Skeletal muscle satellite cell (primary cell): Measurements from ENCODE around the gene NPY2R.

ENCODE experiments used
- H3K27me3 ChIP-seq: 2 replicates; pipeline ENCODE4 v1.7.0; 2013; ENCODE audit warnings: low read length; ENCODE audit not compliant: control insufficient read depth, insufficient read depth
- H3K36me3 ChIP-seq: 2 replicates; pipeline ENCODE4 v1.7.0; 2013; ENCODE audit warnings: mild to moderate bottlenecking, control low read depth, low read length; ENCODE audit not compliant: insufficient read depth
- H3K4me1 ChIP-seq: 2 replicates; pipeline ENCODE4 v1.7.0; 2013; ENCODE audit warnings: low read length; ENCODE audit not compliant: control insufficient read depth, insufficient read depth
- H3K4me2 ChIP-seq: 2 replicates; pipeline ENCODE4 v1.7.0; 2013; ENCODE audit warnings: mild to moderate bottlenecking, low read length
- H3K4me3 ChIP-seq: 2 replicates; pipeline ENCODE4 v1.7.0; 2013; ENCODE audit warnings: low read length
- H3K9ac ChIP-seq: 2 replicates; pipeline ENCODE4 v1.7.0; 2013; ENCODE audit warnings: mild to moderate bottlenecking, low read depth, low read length, moderate library complexity
- H3K9me3 ChIP-seq: replicated peaks from 2 replicates; pipeline ENCODE4 v1.7.0; 2013; ENCODE audit warnings: mild to moderate bottlenecking, control low read depth, low read length

Gene NPY2R

DNA sequence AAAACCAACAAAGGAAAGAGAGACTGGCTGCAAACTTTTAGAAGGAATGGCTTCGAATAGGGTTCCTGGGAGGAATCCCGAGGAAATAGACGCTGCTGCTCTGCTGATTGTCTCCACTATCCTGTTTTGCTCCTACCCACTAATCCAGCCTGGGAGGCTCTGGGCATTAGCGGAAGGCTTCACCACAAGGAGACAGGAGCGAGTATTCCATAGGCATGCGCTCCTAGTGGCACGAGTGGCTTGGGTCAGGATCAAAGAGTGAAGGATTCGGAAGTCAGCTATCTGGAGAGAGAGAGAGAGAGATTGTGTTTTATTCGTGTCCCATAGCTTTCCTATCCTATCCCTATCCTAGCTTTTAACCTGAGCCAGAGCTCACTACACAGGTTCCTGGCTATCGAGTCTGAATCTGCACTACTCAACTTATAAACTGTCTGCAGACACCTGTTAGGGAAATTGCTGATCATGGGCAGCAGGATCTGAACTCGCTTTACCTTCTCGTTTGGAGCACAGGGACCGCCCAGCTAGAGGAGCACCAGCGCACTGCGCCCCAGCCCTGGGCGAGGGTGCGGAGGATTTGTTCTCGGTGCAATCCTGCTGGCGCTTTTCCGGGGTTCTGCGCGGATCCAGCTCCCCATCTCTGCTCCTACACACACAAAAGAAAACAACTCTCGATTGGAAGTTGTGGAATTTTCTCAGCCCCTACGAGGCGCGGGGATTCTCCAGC lies 740 bp upstream of the NPY2R start:
- H3K4me3 ChIP-seq = peak overlapping the region; percentile 47
- H3K4me1 ChIP-seq = peaks cover 10% of the 10 kb centered on the region
- no peaks in the 10 kb centered on the region for H3K9me3 ChIP-seq
- no peaks in the 10 kb centered on the region for H3K36me3 ChIP-seq
- peak overlapping the region; percentile 72 for H3K4me2 ChIP-seq
- no peak overlapping the region for H3K9ac ChIP-seq
- peaks cover 56% of the 10 kb centered on the region for H3K27me3 ChIP-seq

DNA sequence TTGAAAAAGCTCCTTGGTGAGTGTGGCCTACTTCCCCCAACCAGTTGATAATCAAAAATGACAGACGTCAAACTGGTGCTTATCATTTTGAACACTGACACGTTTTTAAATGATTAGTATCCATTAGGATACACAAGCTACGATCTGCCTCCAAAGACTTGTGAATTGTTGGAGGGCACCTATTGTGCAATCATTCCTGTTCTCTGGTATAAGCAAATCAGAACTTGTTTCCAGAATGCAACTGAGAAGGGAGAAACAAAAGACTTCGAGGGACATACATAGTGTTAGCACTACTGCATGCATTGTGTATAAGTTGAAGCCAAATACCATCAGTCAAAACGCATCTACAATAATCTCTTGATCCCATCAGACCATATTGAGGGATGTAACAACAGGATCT lies 11.6 kb downstream of the NPY2R start:
- Histone ChIP-seq H3K4me2 (no peak overlapping the region), H3K9me3 (no peaks in the 10 kb centered on the region), H3K4me3 (no peak overlapping the region), H3K27me3 (no peaks in the 10 kb centered on the region), H3K4me1 (no peaks in the 10 kb centered on the region), H3K36me3 (no peaks in the 10 kb centered on the region), H3K9ac (no peak overlapping the region)

DNA sequence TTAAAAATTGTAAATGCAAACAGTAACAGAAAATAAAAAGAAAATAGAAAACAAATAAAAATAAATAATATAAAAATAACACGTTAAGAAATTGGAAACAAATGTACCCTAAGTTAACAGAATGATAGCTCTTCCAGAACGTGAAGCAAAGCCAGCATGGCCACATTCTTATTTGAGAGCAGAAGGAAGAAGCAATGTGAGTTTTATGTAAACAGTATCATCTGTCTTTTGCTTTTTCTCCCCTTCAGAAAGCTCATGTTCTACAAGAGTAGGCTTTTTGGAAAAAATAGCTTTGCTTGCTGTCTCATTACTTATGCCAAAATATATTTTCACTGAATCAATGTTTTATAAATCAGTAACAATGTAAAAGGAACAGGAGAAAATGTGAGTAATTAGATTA lies 18.7 kb downstream of the NPY2R start:
- Histone ChIP-seq H3K9ac (no peak overlapping the region), H3K9me3 (no peaks in the 10 kb centered on the region), H3K4me2 (no peak overlapping the region), H3K4me3 (no peak overlapping the region), H3K27me3 (no peaks in the 10 kb centered on the region), H3K36me3 (no peaks in the 10 kb centered on the region), H3K4me1 (no peaks in the 10 kb centered on the region)

DNA sequence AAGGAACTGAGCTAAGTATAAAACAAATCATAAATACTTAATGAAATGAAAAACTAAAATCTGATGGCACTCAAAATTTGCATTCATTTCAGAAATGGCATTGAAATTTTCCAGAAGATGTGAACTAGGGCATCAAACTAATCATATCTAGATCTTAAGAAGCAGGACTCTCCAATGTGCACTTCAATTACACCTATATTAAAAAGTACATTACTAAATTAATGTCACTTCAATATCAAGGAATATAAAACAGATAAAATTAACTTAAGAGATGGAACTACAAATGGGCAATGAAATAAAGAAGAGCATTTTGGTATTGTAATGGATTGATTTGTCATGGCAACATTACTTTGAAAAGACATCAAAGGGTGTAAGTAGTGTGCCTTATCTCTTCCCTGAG lies 20.3 kb downstream of the NPY2R start:
- H3K36me3 ChIP-seq = no peaks in the 10 kb centered on the region
- no peaks in the 10 kb centered on the region for H3K9me3 ChIP-seq

DNA sequence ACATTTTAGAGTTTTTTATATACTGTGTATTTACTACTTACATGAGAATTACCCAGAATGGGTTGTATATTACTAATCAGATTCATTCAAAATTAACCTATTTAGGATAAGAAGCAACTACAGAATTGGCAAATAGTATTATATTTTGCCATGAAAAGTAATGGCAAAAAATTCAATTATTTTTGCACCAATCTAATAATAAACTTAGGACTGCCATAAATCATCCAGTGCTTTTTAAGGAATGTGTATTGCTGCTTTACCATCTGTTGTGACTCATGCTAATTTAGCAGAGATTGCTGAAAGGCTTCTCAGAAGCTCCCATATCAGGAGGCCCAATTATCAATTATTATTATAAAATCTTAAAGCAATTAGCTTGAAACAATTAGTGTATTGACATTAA lies 24.0 kb downstream of the NPY2R start:
- Histone ChIP-seq H3K4me3 (no peak overlapping the region), H3K27me3 (no peaks in the 10 kb centered on the region), H3K9me3 (no peaks in the 10 kb centered on the region), H3K4me2 (no peak overlapping the region), H3K4me1 (no peaks in the 10 kb centered on the region), H3K36me3 (no peaks in the 10 kb centered on the region), H3K9ac (no peak overlapping the region)

More for the DNA sequence above, 20.3 kb downstream of the NPY2R start:
- H3K9ac ChIP-seq = no peak overlapping the region
- no peaks in the 10 kb centered on the region for H3K27me3 ChIP-seq
- H3K4me3 ChIP-seq = no peak overlapping the region
- H3K4me1 ChIP-seq = no peaks in the 10 kb centered on the region
- H3K4me2 ChIP-seq = no peak overlapping the region

DNA sequence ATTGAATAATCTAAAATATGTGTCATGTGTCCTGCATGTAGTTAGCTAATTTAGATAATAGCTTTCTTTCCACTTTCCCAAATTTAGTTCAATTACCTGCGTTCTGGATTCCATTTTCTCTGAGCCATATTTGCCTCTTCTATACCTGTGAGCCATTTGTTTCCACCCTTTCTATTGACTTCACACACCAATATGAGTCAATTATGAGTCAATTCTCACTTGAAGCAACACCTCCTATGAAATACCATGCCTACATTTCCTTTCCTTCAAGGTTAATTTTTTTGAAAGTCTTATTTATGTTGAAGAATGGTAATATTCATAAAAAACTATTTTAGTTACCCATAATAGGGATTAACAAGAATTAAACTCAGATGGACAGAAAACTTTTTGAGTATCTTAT lies 25.8 kb downstream of the NPY2R start:
- Histone ChIP-seq H3K9ac (no peak overlapping the region), H3K27me3 (no peaks in the 10 kb centered on the region), H3K9me3 (no peaks in the 10 kb centered on the region), H3K4me1 (no peaks in the 10 kb centered on the region), H3K36me3 (no peaks in the 10 kb centered on the region), H3K4me3 (no peak overlapping the region), H3K4me2 (no peak overlapping the region)

DNA sequence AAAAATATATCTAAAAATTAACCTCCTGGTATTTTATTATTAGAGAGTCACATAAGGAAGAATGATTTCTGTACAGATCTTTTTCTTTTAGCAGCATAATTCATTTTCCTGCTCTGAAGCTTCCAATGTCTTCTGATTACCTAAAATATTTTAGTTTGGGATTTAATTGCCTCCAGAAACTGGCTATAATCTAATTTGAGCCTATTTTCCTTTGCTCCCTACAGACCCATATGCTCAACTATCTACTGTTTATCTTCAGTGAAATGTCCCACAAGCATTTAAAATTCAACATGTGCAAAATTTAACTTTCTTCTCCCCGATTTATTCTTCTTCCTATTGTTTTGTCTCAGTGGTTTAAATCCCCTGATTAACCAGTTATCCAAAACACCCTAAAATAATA lies 29.1 kb downstream of the NPY2R start:
- H3K4me3 ChIP-seq = no peak overlapping the region
- H3K36me3 ChIP-seq = no peaks in the 10 kb centered on the region
- H3K9me3 ChIP-seq = no peaks in the 10 kb centered on the region

DNA sequence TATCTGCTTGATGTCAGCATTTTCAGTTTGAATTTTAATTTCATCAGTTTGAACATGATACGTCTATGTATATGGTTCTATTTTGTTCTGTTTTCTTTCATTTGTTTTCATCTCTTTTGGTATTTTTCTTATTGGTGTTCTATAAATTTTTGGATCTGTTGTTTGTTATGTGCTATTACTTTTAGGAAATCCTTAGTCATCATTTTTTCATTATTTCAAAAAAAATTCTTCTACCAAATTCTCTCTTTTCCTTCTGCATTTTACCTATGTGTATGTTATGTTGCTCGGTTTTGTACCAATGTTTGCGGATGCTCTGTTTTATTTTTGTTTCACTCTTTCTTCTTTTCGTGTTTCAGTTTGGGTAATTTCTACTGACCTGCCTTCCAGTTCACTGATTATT lies 32.8 kb downstream of the NPY2R start:
- H3K4me3 ChIP-seq = no peak overlapping the region
- no peak overlapping the region for H3K4me2 ChIP-seq
- H3K9ac ChIP-seq = no peak overlapping the region
- no peaks in the 10 kb centered on the region for H3K27me3 ChIP-seq
- no peaks in the 10 kb centered on the region for H3K4me1 ChIP-seq
- no peaks in the 10 kb centered on the region for H3K36me3 ChIP-seq
- H3K9me3 ChIP-seq = no peaks in the 10 kb centered on the region

More for the DNA sequence above, 29.1 kb downstream of the NPY2R start:
- no peak overlapping the region for H3K4me2 ChIP-seq
- H3K9ac ChIP-seq = no peak overlapping the region
- no peaks in the 10 kb centered on the region for H3K27me3 ChIP-seq
- no peaks in the 10 kb centered on the region for H3K4me1 ChIP-seq

DNA sequence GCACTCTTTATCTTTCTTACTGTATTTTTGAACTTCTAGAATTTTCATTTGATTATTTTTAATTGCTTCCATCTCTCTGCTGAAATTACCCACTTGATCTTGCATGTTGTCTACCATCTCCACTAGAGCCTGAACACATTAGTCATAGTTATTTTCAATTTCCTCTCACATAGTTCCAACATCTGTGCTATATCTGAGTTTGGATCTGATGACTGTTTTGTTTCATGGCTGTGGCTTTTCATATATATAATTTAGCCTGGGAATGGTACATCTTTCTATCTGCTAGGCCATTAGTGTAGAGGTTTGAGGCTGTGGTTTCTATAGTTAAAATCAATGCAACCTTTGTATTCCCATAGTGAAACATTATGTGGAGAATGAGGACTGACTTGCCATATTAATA lies 33.2 kb downstream of the NPY2R start:
- H3K9me3 ChIP-seq = no peaks in the 10 kb centered on the region
- H3K4me3 ChIP-seq = no peak overlapping the region
- H3K4me2 ChIP-seq = no peak overlapping the region
- H3K27me3 ChIP-seq = no peaks in the 10 kb centered on the region
- no peaks in the 10 kb centered on the region for H3K4me1 ChIP-seq
- H3K36me3 ChIP-seq = no peaks in the 10 kb centered on the region
- no peak overlapping the region for H3K9ac ChIP-seq

DNA sequence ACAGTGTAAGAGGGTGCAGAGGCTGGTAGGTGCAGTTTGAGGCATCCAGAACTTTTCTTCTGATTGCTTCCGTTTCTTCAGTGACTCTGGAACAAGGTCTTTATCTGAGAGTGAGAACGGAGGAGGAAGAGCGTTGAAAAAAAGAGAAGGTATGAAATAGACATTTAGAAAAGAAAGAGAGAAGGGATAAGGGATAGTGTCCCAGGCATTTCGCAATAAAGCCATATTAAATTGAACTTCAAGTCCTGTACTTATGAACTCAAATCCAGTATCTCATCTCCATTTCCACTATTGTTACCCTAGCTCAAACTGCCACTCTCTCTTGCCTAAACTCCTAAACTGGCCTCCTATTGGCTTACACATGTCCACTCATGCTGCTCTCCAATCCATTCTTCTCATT lies 36.7 kb downstream of the NPY2R start:
- no peak overlapping the region for H3K4me3 ChIP-seq
- H3K4me2 ChIP-seq = no peak overlapping the region
- no peaks in the 10 kb centered on the region for H3K36me3 ChIP-seq
- no peaks in the 10 kb centered on the region for H3K9me3 ChIP-seq
- H3K27me3 ChIP-seq = no peaks in the 10 kb centered on the region
- H3K9ac ChIP-seq = no peak overlapping the region
- peaks cover 4% of the 10 kb centered on the region for H3K4me1 ChIP-seq

DNA sequence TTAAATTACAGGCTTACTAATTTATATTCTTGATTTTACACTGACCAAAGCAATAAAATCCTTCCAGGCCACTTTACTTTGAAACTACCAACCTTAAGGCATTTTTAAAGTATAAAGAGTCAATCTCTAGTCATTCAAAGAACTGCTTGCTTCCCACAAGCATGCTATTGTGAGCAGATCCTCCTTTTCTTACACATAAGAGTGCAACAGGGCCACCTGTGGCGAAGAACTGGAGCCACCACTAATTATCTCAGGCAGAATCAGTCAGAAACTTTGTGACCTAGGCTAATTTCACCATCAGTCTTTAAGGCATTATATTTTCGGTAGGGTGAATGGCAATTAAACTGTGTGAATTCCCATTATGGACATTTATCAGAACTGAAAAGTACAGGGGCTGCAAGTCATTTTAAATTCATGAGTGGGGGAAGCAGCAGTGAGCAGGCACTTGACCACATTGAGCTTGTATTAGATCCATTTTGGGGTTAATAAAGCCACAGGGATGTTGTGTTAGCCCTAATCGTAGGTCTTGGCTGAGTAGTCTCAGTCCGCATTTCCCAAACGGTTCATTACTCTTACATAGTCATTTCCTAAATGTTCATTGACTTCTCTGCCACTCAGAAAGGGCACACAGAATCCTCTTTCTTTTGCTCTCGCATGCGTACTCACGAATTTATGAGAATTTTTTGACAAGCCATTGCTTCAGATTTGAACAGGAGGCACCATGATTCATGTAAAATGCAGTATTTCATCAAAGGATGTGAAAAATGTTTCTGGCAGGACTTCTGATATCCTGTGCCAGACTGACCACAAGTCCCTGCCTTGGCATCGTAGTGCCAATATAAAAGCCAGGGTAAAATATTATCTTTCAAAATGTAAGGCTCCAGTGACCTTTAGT lies 39.8 kb downstream of the NPY2R start:
- Histone ChIP-seq H3K36me3 (no peaks in the 10 kb centered on the region), H3K4me2 (no peak overlapping the region), H3K4me1 (peaks cover 4% of the 10 kb centered on the region), H3K4me3 (no peak overlapping the region), H3K9me3 (no peaks in the 10 kb centered on the region), H3K27me3 (no peaks in the 10 kb centered on the region), H3K9ac (no peak overlapping the region)
